Measurements from ENCODE around the gene LSMEM2. TPM values are rescaled to one million over a fixed set of nuclear protein-coding genes. Genes with fewer than 3 reads are reported as not detected.
A peak's percentile ranks its signal among the peaks of the same experiment; 100 is the strongest.

LSMEM2 gene
- total RNA-seq, 1 experiment from 2014 or later, result not detected

DNA sequence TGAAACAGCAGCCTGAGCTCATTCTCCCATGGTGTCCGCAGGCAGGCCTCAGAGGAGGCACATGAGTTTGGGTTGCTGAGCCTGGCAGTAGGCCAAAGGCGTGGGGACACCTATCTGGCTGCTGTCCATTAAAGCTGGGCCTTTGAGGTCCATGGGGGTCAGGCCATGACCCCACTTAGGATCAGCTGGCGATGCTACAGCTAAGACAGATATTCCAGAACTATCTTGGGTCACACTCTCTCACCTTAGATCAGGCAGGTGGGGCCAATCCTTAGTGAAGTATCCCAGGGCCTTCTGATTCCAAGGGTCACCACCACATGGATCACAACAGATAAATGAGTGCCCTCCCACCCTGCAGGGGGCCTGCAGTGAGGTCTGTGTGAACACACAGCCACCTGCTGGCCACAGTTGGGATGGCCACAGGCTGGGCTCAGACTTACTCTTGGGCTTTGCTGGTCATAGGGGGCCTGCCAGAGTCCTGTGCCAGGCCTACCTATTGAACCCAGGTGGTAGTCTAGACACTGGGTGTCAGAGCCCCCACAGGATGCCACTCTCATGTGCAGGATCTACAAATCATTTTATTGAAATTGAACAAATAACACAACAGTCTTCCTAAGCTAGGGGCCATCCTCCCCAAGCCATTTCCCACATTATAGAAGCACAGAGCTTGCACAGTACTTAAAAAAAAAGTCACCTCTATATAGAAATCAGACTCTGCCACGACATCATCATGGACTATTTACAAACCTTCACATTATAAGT lies 45.6 kb downstream of the LSMEM2 start:
- in situ Hi-C loops (cut with HindIII; ENCODE audit: low pct_unique_long_range_greater_than_20kb, low sequenced_read_pairs), result no loop called here
- DNase-seq (ENCODE audit: low read depth), result peak; percentile 49

DNA sequence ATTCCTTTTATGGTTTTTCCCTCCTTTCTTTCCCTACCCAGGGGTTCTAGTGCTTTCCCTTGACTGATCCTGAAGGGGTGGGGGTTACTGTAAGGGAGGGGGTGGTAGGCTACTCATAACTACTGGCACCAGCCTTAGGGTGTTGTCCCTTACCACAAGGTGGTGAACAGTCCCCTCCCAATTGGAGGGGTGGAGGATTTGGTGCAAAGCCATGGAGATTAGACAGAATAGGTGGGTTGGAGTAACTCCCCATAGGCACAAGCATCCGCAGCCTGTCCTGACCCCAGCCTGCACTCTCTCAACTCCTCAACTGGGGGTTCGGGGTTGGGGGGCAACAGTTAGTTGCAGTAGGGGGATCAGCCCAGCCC lies 46.2 kb downstream of the LSMEM2 start:
- in situ Hi-C loops (cut with HindIII; ENCODE audit: low pct_unique_long_range_greater_than_20kb, low sequenced_read_pairs), result no loop called here
- DNase-seq (ENCODE audit: low read depth), result no peak

DNA sequence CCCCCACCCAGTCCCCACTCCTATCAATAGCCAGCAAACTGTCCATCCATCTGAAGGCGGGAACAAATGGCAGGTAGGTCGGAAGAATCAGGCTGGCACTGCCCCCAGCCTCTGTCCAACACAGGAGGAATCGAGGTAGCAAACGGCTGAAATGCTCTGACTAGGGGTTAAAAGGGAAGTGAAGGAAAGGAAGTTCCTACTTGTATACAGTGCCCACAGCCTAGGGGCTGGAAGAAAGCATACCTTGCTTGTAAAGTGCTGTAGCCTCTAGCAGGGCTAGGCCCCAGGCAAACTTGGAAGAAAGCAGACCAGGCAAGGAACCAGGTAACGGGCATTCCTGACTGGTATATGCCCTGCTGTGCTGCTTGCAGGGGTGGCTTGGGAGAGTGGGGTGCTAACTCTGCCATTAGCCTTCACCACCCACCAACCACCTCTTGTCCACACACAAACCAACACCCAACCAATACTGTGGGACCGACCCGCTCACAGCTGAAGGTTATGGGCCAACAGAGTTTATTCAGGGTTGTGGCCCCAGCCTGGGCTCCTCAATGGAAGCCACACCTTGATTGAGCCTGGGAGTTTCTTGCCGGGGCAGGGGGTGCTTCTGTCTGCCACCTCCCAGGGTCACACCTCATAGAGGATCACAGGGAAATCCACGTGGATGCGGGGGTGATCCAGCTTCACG lies 46.8 kb downstream of the LSMEM2 start:
- DNase-seq (ENCODE audit: low read depth), result no peak
- in situ Hi-C loops (cut with HindIII; ENCODE audit: low pct_unique_long_range_greater_than_20kb, low sequenced_read_pairs), result no loop called here

DNA sequence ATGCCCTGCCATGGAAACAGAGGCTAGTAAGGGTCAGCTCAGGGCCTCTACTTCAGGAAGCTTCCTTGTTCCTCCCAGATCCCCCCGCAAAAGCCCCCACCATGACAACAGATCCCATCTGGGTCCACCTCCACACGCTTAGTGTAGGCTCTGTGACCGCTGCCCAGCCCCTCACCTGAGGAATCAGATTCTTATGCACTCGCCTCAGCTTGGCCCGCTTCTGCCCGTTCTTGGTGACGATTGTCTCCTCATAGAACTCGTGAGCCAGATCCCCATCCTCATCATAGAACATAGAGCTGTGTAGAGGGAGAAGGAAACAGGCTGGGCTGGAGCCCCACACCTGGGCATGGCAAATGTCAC lies 47.3 kb downstream of the LSMEM2 start:
- in situ Hi-C loops (cut with HindIII; ENCODE audit: low pct_unique_long_range_greater_than_20kb, low sequenced_read_pairs), result no loop called here

DNA sequence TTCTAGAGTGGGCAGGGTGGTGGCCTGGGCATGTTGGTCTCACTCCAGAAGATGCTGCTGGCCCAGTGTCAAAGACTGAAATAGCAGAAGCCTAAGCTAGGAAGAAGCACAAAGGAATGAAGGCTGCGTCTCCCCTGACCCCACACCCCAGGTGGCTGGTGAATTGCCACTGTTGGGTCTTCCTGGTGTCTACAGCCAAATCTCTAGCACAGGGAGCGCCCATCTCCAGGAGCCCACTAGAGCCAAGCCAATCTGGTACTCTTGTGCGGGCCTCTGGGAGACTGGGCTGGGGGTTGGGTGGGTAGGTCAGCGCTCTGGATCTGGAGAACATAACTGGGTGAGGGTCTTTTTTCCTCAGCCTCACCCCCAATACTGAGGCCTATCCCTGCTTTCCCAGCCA lies 48.2 kb downstream of the LSMEM2 start:
- in situ Hi-C loops (cut with HindIII; ENCODE audit: low pct_unique_long_range_greater_than_20kb, low sequenced_read_pairs), result no loop called here
- no peak for DNase-seq (ENCODE audit: low read depth)

More for the DNA sequence above, 47.3 kb downstream of the LSMEM2 start:
- no peak for DNase-seq (ENCODE audit: low read depth)

DNA sequence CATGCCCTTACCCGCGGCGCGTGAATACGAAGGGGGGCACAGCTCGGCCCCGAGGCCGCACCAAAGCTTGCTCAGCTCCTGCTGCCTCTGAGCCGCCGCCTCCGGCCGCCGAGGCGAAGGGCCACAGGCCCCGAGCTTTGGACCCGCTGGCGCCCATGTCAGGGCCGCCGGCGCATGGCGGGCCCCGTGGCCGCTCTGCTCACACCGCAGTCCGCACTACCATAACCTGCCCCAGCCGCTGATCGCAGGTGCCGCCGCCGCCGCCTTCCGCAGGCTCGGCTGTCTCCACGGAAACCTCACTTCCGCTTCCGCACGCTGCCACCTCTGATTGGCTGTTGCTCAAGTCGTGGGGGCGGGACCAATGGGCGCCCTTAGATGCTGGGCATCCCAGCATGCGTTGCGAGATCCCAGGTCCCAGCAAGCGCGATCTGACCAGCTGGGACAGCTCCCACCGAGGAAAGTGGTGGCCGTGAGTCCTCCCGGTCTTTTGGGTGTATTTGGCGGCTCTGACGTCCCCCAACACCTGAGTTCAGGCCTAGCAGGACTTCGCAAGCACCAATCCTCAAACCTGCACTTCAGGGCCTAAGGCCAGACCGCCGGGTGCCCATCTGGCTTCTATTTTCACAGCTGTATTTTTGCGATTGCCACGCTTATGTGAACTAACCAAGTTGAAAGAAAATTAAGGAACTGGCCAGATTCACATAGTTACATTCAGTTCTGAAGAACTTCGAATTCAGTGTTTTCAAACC lies 49.2 kb downstream of the LSMEM2 start, which contains the start of gene TUSC2:
TUSC2 (minus strand) TSS at position 281 of the 749 bp plus-strand sequence; CDS start at position 157, 124 bp downstream.
- DNase-seq (ENCODE audit: low read depth), result peak; percentile 82
- in situ Hi-C loops (cut with HindIII; ENCODE audit: low pct_unique_long_range_greater_than_20kb, low sequenced_read_pairs), result no loop called here

DNA sequence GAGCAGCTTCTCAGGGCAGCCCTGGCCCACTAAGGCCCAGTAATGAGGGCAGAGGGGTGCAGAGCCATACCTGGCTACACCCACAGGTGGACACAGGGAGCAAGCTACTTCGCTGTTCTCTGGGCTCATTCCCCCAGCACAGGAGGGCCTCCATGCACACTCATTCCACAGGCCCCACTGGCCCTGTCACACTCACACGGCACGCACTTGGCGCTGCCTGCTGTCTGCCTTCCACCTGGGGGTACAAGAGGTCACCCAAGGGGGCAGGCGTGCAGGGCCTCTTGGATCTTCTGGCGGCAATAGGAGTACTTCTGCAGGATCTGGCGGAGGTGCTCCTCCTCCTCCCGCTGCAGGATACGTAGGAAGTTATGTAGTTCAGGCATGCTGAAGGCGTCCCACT lies 51.4 kb downstream of the LSMEM2 start:
- in situ Hi-C loops (cut with HindIII; ENCODE audit: low pct_unique_long_range_greater_than_20kb, low sequenced_read_pairs), result no loop called here
- no peak for DNase-seq (ENCODE audit: low read depth)

DNA sequence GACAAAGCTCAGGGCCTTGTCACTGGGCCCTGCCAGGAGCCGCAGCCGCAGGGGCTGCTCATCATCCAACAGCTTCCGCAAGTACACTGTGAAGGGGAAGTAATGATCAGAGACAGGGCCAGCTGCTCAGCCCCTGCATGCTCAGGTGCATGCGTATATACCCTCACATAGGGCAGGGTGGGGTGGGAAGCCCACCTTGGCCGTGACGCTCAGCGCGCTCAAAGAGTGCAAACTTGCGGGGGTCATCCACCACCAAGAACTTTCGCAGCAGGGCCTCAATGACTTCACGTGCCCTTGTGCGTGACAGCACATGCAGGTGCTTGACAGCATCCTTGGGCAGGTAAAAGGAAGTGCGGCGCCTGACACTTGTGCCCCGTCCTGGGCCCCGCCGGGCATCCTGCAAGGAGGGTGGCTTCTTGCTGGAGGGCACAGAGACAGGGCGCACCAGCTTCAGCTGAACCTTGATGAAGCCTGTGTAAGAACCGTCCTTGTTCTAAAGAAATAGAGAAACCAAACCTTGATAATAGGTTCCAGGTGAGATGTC lies 52.5 kb downstream of the LSMEM2 start:
- DNase-seq (ENCODE audit: low read depth), result no peak
- in situ Hi-C loops (cut with HindIII; ENCODE audit: low pct_unique_long_range_greater_than_20kb, low sequenced_read_pairs), result no loop called here

DNA sequence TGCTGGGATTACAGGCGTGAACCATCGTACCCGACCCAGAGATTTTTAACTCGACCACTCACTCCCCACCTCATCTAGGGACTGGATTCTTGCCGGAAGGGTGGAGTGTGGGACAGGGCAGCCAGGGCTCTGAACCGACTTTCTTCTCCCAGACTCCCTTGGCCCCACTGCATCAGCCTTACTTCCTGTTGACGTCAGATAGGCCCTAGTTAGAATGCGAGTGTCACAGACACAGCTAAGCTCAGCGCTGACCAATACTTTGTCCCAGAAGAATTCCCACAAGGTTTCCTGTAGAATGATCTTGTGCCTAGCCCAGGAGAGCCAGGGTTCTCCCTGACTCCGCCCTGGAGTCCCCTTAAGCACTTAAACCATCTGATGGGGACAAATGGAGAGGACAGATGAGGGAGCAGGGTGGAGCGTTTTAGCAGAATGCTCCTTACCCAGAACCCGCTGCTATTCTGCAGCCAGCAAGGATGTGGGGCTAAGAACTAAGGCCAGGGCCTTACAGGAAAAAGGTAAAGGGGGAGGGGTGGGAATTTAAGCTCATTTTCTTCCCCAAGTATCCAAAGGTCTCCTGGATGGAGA lies 54.9 kb downstream of the LSMEM2 start:
- no peak for DNase-seq (ENCODE audit: low read depth)
- in situ Hi-C loops (cut with HindIII; ENCODE audit: low pct_unique_long_range_greater_than_20kb, low sequenced_read_pairs), result no loop called here

DNA sequence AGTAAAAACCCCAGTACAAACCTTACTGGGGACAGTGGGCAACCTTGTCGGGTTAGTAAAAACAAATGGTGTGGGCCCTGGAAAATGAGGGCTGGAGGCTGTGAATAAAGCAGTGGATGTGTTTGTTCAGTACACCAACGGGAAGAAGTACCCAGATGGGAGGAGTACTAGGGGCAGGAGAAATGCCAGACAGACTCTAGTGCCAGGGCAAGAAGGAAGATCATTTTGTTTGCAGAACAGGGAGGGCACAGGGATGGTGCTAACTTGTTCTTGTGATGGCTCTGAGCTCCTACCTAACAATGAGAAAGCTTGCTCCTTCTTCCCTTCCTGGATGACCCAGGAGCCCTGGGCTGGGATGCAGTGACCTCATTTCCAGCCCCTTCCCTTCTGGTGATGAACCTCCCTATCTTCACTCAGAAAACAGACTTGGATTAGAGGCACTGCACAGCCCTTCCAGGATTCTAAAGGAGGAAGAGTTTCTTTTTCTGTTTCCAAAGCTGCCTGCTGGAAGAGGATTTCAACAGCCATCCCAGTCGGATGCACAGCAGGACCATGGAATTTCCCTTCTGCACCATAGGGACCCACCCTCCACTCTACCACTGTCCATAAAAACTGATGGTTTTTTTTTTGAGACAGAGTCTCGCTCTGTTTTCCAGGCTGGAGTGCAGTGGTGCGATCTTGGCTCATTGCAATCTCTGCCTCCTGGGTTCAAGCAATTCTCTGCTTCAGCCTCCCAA lies 55.6 kb downstream of the LSMEM2 start:
- in situ Hi-C loops (cut with HindIII; ENCODE audit: low pct_unique_long_range_greater_than_20kb, low sequenced_read_pairs), result no loop called here
- DNase-seq (ENCODE audit: low read depth), result no peak

DNA sequence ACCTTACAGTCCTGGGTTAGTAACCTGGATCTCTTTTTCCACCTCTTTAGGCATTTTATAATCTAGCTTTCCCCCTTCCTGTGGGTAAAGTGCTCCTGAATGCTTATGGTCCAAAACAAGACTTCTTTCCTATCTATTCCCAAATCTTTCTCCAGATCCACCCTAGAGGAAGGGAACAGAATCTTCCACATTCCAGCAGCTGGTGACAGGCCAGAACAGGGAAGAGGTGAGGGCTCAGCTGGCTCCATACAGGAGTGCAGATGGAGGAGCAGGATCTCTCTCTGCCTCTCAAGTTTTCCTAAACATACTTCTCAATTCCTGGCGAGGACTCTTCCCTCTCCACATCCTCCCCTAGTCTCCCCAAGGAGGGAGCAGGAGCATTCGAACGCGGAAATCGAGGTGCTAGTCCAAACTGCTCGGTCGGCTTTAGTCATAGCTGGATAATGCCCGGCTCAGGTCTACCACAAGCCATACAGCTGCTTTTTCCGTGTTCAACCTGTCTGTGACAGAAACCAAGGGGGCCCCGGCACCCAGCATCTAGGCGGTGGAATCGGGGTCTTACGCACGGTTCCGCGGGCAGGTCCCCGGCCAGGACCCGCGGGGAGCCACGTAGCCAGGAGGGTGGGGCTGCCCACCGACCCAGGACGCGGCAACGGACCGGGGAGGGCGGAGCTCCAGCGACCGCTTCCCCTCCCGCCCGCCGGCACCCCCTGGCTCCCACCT lies 57.7 kb downstream of the LSMEM2 start:
- in situ Hi-C loops (cut with HindIII; ENCODE audit: low pct_unique_long_range_greater_than_20kb, low sequenced_read_pairs), result no loop called here
- DNase-seq (ENCODE audit: low read depth), result no peak

DNA sequence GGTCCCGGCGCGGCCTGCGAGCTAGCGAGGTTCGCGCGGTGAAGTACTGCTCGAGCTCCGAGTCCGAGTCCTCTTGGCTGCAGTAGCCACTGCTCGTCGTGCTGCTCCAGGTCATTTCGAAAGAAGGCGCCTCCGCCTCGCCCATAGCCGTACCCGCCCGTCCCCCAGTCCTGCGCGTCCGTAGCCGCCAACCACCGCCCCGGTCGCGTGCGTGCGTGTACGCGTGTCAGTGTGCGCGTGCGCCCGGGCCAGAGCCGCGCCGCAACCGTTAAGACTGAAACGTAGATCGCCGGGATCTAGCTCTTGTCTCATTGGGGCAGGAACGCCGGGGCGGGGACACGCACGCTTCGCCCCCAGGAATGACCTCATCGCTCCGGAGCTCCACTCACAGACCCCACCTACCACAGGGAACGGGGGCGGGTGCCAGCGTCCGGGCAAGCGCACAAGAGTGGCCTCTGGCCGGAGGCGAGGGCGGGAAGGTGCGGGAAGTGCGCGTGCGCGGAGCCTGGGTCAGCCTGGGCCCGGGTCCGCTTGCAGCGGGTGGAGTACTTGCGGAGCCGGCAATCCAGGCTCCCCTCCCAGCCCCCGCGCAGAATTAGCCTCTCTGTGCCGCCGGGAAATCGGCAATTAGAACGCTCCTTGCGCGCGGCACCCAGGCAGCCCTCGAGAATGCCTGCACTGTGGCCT lies 58.4 kb downstream of the LSMEM2 start:
- DNase-seq (ENCODE audit: low read depth), result peak; percentile 96
- in situ Hi-C loops (cut with HindIII; ENCODE audit: low pct_unique_long_range_greater_than_20kb, low sequenced_read_pairs), result no loop called here

Other genes with a start within 250 kb of the LSMEM2 start
- gene RBM5, start 190.2 kb upstream of the LSMEM2 start, total RNA-seq (2014; rRNA removed; shearing (Covaris generic); ENCODE audit: low replicate concordance), result 42.3 and 44.1 TPM in 2 replicates
- 33.5 and 36.1 TPM in 2 replicates for gene SEMA3F, start 123.8 kb upstream of the LSMEM2 start, total RNA-seq (2014; rRNA removed; shearing (Covaris generic); ENCODE audit: low replicate concordance)
- gene GNAT1, start 87.5 kb upstream of the LSMEM2 start, total RNA-seq (2014; rRNA removed; shearing (Covaris generic); ENCODE audit: low replicate concordance), result not detected in 2 replicates
- gene SLC38A3, start 73.8 kb upstream of the LSMEM2 start, total RNA-seq (2014; rRNA removed; shearing (Covaris generic); ENCODE audit: low replicate concordance), result not detected in 2 replicates
- 100 and 121 TPM in 2 replicates for gene GNAI2, start 42.9 kb upstream of the LSMEM2 start, total RNA-seq (2014; rRNA removed; shearing (Covaris generic); ENCODE audit: low replicate concordance)
- gene SEMA3B, start 9.9 kb upstream of the LSMEM2 start, total RNA-seq (2014; rRNA removed; shearing (Covaris generic); ENCODE audit: low replicate concordance), result 99.9 and 105 TPM in 2 replicates
- 69.5 and 114 TPM in 2 replicates for gene IFRD2, start 13.3 kb downstream of the LSMEM2 start, total RNA-seq (2014; rRNA removed; shearing (Covaris generic); ENCODE audit: low replicate concordance)
- gene HYAL3, start 20.3 kb downstream of the LSMEM2 start, total RNA-seq (2014; rRNA removed; shearing (Covaris generic); ENCODE audit: low replicate concordance), result 2.8 and 3.1 TPM in 2 replicates
- gene NAA80, start 20.3 kb downstream of the LSMEM2 start, total RNA-seq (2014; rRNA removed; shearing (Covaris generic); ENCODE audit: low replicate concordance), result 8.3 and 12.7 TPM in 2 replicates
- 1.2 TPM in 1 of 2 replicates, not detected in the other for gene HYAL1, start 24.5 kb downstream of the LSMEM2 start, total RNA-seq (2014; rRNA removed; shearing (Covaris generic); ENCODE audit: low replicate concordance)
- gene HYAL2, start 43.7 kb downstream of the LSMEM2 start, total RNA-seq (2014; rRNA removed; shearing (Covaris generic); ENCODE audit: low replicate concordance), result 61.4 and 92.2 TPM in 2 replicates
- 13.7 and 19.0 TPM in 2 replicates for gene TUSC2, start 49.1 kb downstream of the LSMEM2 start, total RNA-seq (2014; rRNA removed; shearing (Covaris generic); ENCODE audit: low replicate concordance)
- gene RASSF1, start 61.7 kb downstream of the LSMEM2 start, total RNA-seq (2014; rRNA removed; shearing (Covaris generic); ENCODE audit: low replicate concordance), result 37.1 and 38.8 TPM in 2 replicates
- gene ZMYND10, start 66.6 kb downstream of the LSMEM2 start, total RNA-seq (2014; rRNA removed; shearing (Covaris generic); ENCODE audit: low replicate concordance), result 3.3 and 10.8 TPM in 2 replicates
- 19.8 and 26.0 TPM in 2 replicates for gene NPRL2, start 71.7 kb downstream of the LSMEM2 start, total RNA-seq (2014; rRNA removed; shearing (Covaris generic); ENCODE audit: low replicate concordance)
- 21.7 and 42.8 TPM in 2 replicates for gene CYB561D2, start 71.8 kb downstream of the LSMEM2 start, total RNA-seq (2014; rRNA removed; shearing (Covaris generic); ENCODE audit: low replicate concordance)
- 33.9 and 59.0 TPM in 2 replicates for gene TMEM115, start 80.4 kb downstream of the LSMEM2 start, total RNA-seq (2014; rRNA removed; shearing (Covaris generic); ENCODE audit: low replicate concordance)
- 0.03 TPM in 2 replicates for gene CACNA2D2, start 224.5 kb downstream of the LSMEM2 start, total RNA-seq (2014; rRNA removed; shearing (Covaris generic); ENCODE audit: low replicate concordance)

All from Caki2 (cell line).